Measurements from ENCODE around the gene FAH. TPM values are rescaled to one million over a fixed set of nuclear protein-coding genes. Genes with fewer than 3 reads are reported as not detected.

Gene FAH
- total and polyA plus RNA-seq, 2 donors (not counting 3 experiments of a cell fraction or from before 2014, with no cell fraction given) = 18.2 to 18.7 TPM

DNA sequence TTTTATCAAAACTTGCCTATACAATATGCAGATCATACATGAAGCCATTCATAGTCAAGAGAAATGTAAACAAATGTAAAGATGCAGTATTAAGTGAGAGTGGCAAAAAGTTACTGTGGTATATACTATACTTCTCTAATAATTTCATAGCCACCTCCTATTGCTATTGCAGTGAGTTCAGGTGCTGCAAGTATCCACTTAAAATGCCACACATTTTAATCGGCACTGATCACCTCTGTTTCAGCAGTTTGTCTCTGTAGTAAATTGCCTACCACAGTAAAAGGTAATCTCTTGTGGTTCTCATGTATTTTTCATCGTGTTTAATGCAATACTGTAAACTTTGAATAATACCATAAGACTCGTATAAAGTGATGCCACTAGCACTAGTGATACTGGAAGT, 20.4 kb upstream of the FAH start:
- H3K27me3 ChIP-seq (ENCODE audit: control insufficient read depth in 2 of 2, insufficient read depth in 2 of 2, low read length in 2 of 2) = no peaks in the 10 kb centered on the region
- H2AFZ ChIP-seq (ENCODE audit: low read depth, low read length) = no peak overlapping the region
- no peaks in the 10 kb centered on the region for H3K9me1 ChIP-seq (replicated peaks; ENCODE audit: control insufficient read depth, extremely low read depth, insufficient read depth, low read length)
- H3K4me2 ChIP-seq (ENCODE audit: insufficient read depth, low read length) = no peak overlapping the region
- H3K36me3 ChIP-seq (ENCODE audit: control insufficient read depth in 2 of 2, extremely low read depth in 1 of 2, insufficient read depth in 2 of 2, low read length in 2 of 2) = peaks cover 0 to 5% of the 10 kb centered on the region in 2 experiments
- intact Hi-C loops (cut with micrococcal nuclease) (no loop called here), dilution Hi-C loops (cut with MboI; ENCODE audit: extremely low pct_ligation_motif_present, low sequenced_read_pairs) (no loop called here)
- no peaks in the 10 kb centered on the region for H4K20me1 ChIP-seq (replicated peaks; ENCODE audit: control insufficient read depth, extremely low read depth, insufficient read depth, low read length)
- no peak overlapping the region for H3K9ac ChIP-seq (replicated peaks; ENCODE audit: extremely low read depth, insufficient read depth, low read length)
- POLR2A ChIA-PET = interaction anchor here (0.6 kb wide), 1 partner anchor 101 kb away, joined by 5 read pairs; no protein-coding TSS in a partner anchor
- FAIRE-seq (no peak), DNase-seq (ENCODE audit: low read depth, low spot score) (no peak)
- H3K79me2 ChIP-seq (ENCODE audit: control insufficient read depth, insufficient read depth, low read length) = no peaks in the 10 kb centered on the region
- BruUV-seq (replicated peaks) = no TSS peak
- H3K9me3 ChIP-seq (replicated peaks; ENCODE audit: control insufficient read depth, insufficient read depth, low read length) = no peaks in the 10 kb centered on the region
- no peak overlapping the region for H3K27ac ChIP-seq (ENCODE audit: insufficient read depth, low read depth, low read length)
- peaks cover 11% of the 10 kb centered on the region for H3K4me1 ChIP-seq (ENCODE audit: control insufficient read depth, extremely low read depth, insufficient read depth, low read length)
- CTCF ChIA-PET = interaction anchor here (1.7 kb wide), 1 partner anchor 10 kb away, joined by 3 read pairs; no protein-coding TSS in a partner anchor
- H3K4me3 ChIP-seq (replicated peaks in 1 of 3; ENCODE audit: insufficient read depth in 1 of 3, low read depth in 1 of 3, low read length in 3 of 3) = no peak overlapping the region
- TF ChIP-seq, protein P1, sequence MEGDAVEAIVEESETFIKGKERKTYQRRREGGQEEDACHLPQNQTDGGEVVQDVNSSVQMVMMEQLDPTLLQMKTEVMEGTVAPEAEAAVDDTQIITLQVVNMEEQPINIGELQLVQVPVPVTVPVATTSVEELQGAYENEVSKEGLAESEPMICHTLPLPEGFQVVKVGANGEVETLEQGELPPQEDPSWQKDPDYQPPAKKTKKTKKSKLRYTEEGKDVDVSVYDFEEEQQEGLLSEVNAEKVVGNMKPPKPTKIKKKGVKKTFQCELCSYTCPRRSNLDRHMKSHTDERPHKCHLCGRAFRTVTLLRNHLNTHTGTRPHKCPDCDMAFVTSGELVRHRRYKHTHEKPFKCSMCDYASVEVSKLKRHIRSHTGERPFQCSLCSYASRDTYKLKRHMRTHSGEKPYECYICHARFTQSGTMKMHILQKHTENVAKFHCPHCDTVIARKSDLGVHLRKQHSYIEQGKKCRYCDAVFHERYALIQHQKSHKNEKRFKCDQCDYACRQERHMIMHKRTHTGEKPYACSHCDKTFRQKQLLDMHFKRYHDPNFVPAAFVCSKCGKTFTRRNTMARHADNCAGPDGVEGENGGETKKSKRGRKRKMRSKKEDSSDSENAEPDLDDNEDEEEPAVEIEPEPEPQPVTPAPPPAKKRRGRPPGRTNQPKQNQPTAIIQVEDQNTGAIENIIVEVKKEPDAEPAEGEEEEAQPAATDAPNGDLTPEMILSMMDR (IDR thresholded peaks at IDR 0.05; ENCODE audit: extremely low read depth in 1 of 2, insufficient read depth in 1 of 2, low read depth in 1 of 2, low read length in 2 of 2) = no peak
- no peak for TF ChIP-seq FOS (IDR thresholded peaks at IDR 0.05; ENCODE audit: borderline replicate concordance, insufficient read depth, low read length)
- TF ChIP-seq GATA2 (IDR thresholded peaks at IDR 0.05; ENCODE audit: insufficient read depth, insufficient read length, low read depth, low read length) = no peak
- TF ChIP-seq, protein P2, sequence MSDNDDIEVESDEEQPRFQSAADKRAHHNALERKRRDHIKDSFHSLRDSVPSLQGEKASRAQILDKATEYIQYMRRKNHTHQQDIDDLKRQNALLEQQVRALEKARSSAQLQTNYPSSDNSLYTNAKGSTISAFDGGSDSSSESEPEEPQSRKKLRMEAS (IDR thresholded peaks at IDR 0.05; ENCODE audit: insufficient read depth, insufficient read length) = no peak
- no peak for TF ChIP-seq JUN (IDR thresholded peaks at IDR 0.05; ENCODE audit: borderline replicate concordance, insufficient read depth, insufficient read length, low read depth)
- TF ChIP-seq MYC (IDR thresholded peaks at IDR 0.05; ENCODE audit: low read depth, low read length) = no peak
- TF ChIP-seq POLR2AphosphoS5 (IDR thresholded peaks at IDR 0.05; ENCODE audit: insufficient read depth, low read depth, low read length) = no peak
- no peak for TF ChIP-seq POLR2A (IDR thresholded peaks at IDR 0.05; ENCODE audit: low read depth, low read length)
- no peak for TF ChIP-seq EZH2 (IDR thresholded peaks at IDR 0.05; ENCODE audit: borderline replicate concordance, low read depth, low read length, severe bottlenecking)

All from endothelial cell of umbilical vein (primary cell).